ENCODE measurements around the gene SNAPC5. TPM values are rescaled to one million over a fixed set of nuclear protein-coding genes. Genes with fewer than 3 reads are reported as not detected.

The SNAPC5 gene
- total and polyA plus RNA-seq, 2 of the 8 experiments (the other 6 are each of a cell fraction or from before 2014, with no cell fraction given) = 18.7 to 23.1 TPM

DNA sequence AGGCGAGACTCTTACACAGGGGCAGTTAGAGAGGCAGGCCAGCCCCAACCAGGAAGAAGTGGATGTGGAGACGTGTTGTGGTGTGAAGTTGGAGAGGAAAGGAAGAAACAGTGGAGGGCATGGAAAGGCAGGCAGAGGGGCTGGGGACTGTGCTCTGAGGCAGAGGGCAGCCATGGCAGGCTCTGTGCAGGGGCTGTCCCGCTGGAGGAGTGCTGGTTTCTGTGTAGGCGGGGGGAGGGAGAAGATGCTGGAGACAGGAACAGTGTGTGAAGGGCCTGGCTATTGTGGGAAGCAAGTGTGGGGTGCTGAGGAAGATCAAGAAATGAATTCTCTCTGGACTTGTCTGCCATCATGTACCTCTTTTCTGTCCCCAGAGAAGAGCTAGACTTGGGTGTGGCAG lies 21.0 kb downstream of the SNAPC5 start (continued):
- TF ChIP-seq CTBP2 (IDR thresholded peaks at IDR 0.05; ENCODE audit: borderline replicate concordance, insufficient read depth, insufficient read length, low read length) (no peak), KDM5A (IDR thresholded peaks at IDR 0.05; ENCODE audit: low read length) (no peak), NRF1 (IDR thresholded peaks at IDR 0.05; ENCODE audit: low read depth, low read length) (no peak), SP1 (IDR thresholded peaks at IDR 0.05; ENCODE audit: low read depth, low read length) (no peak), KDM4A (IDR thresholded peaks at IDR 0.05; ENCODE audit: low read depth, low read length, severe bottlenecking) (no peak)
